Measurements from ENCODE around the gene MMP14.
A peak's percentile ranks its signal among the peaks of the same experiment; 100 is the strongest.
"Not testable (repeated sequence)": the region's sequence is repeated elsewhere in the genome, so short reads cannot be mapped to it uniquely, and the experiment has no call there.

MMP14 gene

DNA sequence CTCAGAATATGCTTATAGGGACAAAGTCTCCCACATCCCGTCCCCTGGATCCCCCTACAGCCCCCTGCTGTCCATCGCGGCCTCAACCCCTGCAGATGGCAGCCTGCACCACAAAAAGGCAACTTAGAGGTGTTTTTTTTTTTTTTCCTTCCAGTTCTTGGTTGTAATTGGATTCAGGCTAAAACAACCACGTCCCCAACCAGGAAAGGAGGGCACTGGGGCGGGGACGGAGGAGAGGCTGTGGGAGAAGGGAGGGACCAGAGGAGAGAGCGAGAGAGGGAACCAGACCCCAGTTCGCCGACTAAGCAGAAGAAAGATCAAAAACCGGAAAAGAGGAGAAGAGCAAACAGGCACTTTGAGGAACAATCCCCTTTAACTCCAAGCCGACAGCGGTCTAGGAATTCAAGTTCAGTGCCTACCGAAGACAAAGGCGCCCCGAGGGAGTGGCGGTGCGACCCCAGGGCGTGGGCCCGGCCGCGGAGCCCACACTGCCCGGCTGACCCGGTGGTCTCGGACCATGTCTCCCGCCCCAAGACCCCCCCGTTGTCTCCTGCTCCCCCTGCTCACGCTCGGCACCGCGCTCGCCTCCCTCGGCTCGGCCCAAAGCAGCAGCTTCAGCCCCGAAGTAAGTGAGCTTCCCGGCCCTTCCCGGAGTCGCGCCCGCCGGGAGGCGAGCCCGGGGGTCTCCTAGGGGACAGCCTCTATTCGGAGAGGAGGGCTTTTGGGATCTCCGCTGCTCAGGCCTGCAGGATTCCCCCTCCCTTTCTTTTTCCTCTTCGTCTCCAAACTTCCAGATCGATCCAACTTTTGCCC is at the start of gene MMP14:
Gene MMP14 (plus strand): TSS at position 285 of the 813 bp plus-strand sequence. CDS start 233 bp downstream, at position 518.
- Histone ChIP-seq H3K27ac (peak within 1 kb of the TSS; percentile 75 to 100 (median 96)), H3K4me3 (peak within 1 kb of the TSS; percentile 62 to 87 (median 79))

- H3K27ac ChIP-seq = no peak overlapping the region
- no peak overlapping the region for H3K4me3 ChIP-seq
Observed at GRCh38 chr14:22786685-22787084, 49.7 kb upstream of the MMP14 start.

- Histone ChIP-seq H3K4me3 (no peak overlapping the region), H3K27ac (peak overlapping the region in 1 of 21 experiments; percentile 41)
Observed at GRCh38 chr14:22791301-22791700, 45.1 kb upstream of the MMP14 start.

- no peak overlapping the region for H3K4me3 ChIP-seq
- H3K27ac ChIP-seq = no peak overlapping the region
Observed at GRCh38 chr14:22792158-22792557, 44.2 kb upstream of the MMP14 start.

DNA sequence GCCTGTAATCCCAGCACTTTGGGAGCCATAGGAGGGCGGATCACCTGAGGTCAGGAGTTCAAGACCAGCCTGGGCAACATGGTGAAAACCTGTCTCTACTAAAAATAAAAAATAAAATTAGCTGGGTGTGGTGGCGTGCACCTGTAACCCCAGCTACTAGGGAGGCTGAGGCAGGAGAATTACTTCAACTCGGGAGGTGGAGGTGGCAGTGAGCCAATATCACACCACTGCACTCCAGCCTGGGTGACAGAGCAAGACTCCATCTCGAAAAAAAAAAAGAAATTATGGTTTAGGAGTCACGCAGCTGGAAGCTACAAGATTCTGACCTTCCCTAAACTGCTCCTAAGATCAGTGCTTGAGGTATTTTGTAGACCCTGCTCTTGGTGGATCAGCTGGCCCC is 42.8 kb upstream of the MMP14 start:
- not testable (repeated sequence) for H3K27ac ChIP-seq

GRCh38 chr14:22793976-22794375 is 42.4 kb upstream of the MMP14 start:
- no peak overlapping the region for H3K4me3 ChIP-seq

More for the DNA sequence above, 42.8 kb upstream of the MMP14 start:
- not testable (repeated sequence) for H3K4me3 ChIP-seq

DNA sequence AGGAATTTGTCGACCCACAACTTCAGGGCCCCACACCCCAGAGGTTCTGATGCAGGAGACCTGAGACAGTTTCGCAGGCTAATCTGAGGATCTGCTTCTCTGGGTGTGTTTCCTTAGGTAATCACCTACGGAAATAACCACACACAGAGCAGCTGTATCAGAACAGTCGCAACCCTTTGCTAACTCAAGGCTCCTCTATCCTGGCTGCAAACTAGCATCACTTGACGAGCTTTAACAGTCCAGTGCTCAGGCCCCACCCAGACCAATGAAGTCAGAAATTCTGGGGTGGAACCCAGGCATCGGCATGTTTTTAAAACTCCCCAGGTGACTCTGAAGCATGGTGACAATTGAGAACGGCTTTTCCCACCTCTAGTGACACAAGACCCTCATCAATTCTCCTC is 41.8 kb upstream of the MMP14 start:
- Histone ChIP-seq H3K4me3 (no peak overlapping the region), H3K27ac (no peak overlapping the region)

More at GRCh38 chr14:22793976-22794375, 42.4 kb upstream of the MMP14 start:
- H3K27ac ChIP-seq = no peak overlapping the region

DNA sequence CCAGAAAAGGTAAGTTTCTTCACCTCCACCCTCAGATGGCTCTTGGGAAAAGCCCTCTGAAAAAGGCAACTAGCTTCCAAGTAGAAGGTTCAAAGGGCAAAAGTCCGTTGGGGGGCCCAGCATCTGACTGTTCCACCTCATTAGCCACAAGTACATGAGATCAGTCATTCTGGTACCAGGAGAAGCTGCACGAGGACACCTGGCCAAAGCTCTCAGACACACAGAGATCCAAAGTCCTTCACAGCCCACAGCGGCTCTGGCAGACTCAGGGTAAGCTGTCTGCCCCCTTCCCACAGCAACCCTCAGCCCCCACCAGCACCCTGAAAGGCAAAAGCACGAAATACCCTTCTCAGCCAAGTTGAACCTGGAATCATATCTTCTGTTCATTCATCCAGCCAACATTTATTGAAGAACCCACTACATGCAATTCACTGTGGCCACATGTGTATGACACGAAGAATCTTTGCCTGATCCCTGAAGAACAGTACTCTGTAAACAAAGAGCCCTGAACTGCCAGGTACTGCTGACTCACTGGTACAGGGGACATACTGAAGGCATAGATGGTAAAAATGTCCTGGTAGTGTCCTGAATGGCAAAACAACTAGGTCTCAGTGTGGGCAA is 40.2 kb upstream of the MMP14 start:
- Histone ChIP-seq H3K4me3 (no peak overlapping the region), H3K27ac (no peak overlapping the region)

GRCh38 chr14:22797017-22797917 is 39.1 kb upstream of the MMP14 start:
- H3K27ac ChIP-seq = no peak overlapping the region
- no peak overlapping the region for H3K4me3 ChIP-seq

DNA sequence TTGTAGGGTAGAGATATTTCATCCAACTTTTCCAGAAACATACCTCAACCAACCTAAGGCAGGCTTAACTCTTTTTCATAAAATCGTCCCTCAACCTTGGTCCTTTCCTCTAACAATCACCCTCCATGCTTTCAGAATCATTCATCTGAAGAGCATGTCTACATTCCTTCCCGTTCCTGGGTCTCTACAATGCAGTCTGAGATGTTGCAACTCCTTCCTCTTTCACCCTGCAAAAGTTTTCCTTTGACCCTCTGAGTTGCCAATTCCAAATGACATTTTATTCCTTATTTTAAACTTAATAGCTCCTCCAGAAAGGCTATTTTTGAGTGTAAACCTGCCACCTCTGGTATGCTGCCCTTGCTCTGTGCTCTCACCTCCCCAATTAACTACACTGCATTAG is 37.9 kb upstream of the MMP14 start:
- Histone ChIP-seq H3K27ac (peak overlapping the region in 1 of 21 experiments; percentile 29), H3K4me3 (no peak overlapping the region)

GRCh38 chr14:22800346-22800745 is 36.0 kb upstream of the MMP14 start:
- Histone ChIP-seq H3K27ac (no peak overlapping the region), H3K4me3 (no peak overlapping the region)

DNA sequence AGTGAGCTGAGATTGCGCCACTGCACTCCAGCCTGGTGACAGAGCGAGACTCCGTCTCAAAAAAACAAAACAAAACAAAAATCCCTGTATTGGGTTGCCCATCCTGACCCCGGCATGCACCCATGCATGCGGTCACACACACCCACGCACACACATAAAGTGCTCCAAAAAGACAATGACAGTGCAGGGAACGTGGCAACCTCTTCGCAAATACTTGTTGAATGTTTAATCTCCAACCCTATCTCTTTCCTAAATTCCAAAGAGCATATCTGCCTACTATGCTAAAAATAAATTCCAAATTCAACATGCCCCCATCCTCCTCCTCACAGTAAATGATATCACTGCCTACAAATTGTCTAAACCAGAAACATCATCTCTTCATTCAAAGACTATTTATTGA is 34.7 kb upstream of the MMP14 start:
- no peak overlapping the region for H3K27ac ChIP-seq
- H3K4me3 ChIP-seq = no peak overlapping the region

- Histone ChIP-seq H3K4me3 (no peak overlapping the region), H3K27ac (peak overlapping the region in 1 of 21 experiments; percentile 19)
Observed at GRCh38 chr14:22802860-22803686, 33.3 kb upstream of the MMP14 start.

- Histone ChIP-seq H3K4me3 (no peak overlapping the region), H3K27ac (peak overlapping the region in 1 of 21 experiments; percentile 19)
Observed at GRCh38 chr14:22803687-22803974, 32.8 kb upstream of the MMP14 start.

DNA sequence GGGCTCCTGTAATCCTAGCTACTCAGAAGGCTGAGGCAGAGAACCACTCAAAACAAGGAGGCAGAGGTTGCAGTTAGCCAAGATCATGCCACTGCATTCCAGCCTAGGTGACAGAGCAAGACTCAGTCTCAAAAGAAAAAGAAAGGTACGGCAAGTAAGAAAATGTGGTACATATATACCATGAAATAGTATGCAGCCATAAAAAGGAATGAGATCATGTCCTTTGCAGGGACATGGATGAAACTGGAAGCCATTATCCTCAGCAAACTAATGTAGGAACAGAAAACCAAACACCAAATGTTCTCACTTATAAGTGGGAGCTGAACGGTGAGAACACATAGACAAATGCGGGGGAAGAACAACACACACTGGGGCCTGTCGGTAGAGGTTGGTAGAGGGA is 31.1 kb upstream of the MMP14 start:
- H3K27ac ChIP-seq, H3K4me3 ChIP-seq: not testable (repeated sequence)

DNA sequence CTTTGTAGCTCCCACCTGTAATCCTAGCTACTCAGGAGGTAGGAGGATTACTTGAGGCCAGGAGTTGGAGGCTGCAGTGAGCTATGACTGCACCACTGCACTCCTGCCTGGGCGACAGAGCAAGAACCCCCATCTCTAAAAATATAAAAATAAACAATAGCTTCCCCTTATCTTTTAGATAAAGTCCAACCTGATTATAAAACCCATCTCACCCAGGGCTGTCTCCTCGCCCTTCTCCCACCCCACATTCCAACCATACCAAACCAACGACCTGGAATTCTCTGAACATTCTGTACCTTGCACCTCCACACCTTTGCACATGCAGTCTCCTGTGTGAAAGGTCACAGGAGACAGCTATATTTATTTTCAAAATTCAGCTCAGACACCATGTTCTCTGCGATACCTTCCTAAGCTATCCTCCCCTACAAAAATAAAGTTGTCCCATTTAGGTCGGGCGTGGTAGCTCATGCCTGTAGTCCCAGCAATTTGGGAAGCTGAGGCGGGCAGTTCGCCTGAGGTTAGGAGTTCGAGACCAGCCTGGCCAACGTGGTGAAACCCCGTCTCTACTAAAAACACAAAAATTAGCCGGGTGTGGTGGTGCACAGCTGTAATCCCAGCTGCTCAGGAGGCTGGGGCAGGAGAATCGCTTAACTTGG is 28.8 kb upstream of the MMP14 start:
- Histone ChIP-seq H3K27ac (no peak overlapping the region), H3K4me3 (no peak overlapping the region)

GRCh38 chr14:22808388-22809209 is 27.8 kb upstream of the MMP14 start:
- Histone ChIP-seq H3K27ac (peak overlapping the region in 1 of 21 experiments; percentile 12), H3K4me3 (no peak overlapping the region)

- no peak overlapping the region for H3K27ac ChIP-seq
- H3K4me3 ChIP-seq = no peak overlapping the region
Observed at GRCh38 chr14:22811722-22812121, 24.7 kb upstream of the MMP14 start.
